ENCODE measurements around the gene VEPH1. TPM values are rescaled to one million over a fixed set of nuclear protein-coding genes. Genes with fewer than 3 reads are reported as not detected.
"Not testable (repeated sequence)": the region's sequence is repeated elsewhere in the genome, so short reads cannot be mapped to it uniquely, and the experiment has no call there.

The VEPH1 gene
- total RNA-seq, 4 donors from 2014 or later: 0.59 to 4.7 (median 2.7) TPM

DNA sequence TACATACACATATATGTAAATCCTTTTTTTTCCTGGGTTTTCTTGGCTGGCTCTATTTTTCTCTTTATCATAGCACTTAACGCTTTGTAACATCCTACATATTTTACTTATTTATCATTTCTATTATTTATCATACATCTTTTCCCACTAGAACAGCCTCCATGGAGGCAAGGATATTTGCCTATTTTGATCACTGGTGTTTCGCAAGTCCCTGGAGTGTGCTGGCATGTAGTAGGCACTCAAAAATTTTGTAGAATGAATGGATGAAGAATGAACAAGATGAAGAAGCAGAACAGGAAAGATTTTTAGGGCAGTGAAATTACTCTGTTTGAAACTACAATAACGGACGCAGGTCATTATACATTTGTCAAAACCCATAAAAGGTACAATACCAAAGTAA lies 149.6 kb downstream of the VEPH1 start:
- no peak for TF ChIP-seq POLR2A (IDR thresholded peaks at IDR 0.05)
- TF ChIP-seq, protein P1, sequence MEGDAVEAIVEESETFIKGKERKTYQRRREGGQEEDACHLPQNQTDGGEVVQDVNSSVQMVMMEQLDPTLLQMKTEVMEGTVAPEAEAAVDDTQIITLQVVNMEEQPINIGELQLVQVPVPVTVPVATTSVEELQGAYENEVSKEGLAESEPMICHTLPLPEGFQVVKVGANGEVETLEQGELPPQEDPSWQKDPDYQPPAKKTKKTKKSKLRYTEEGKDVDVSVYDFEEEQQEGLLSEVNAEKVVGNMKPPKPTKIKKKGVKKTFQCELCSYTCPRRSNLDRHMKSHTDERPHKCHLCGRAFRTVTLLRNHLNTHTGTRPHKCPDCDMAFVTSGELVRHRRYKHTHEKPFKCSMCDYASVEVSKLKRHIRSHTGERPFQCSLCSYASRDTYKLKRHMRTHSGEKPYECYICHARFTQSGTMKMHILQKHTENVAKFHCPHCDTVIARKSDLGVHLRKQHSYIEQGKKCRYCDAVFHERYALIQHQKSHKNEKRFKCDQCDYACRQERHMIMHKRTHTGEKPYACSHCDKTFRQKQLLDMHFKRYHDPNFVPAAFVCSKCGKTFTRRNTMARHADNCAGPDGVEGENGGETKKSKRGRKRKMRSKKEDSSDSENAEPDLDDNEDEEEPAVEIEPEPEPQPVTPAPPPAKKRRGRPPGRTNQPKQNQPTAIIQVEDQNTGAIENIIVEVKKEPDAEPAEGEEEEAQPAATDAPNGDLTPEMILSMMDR (IDR thresholded peaks at IDR 0.05): no peak
- WGBS, 2 donors: 94 to 95% methylated on average over 4 of the region's 4 CpGs
- no peak for DNase-seq (ENCODE audit: low spot score in 2 of 2)
- H3K4me3 ChIP-seq (ENCODE audit: low read depth, poor library complexity, severe bottlenecking): no peak overlapping the region
- intact Hi-C loops (cut with DNase I; ENCODE audit: low total_unique reads): no loop called here

- DNase-seq (ENCODE audit: low spot score in 2 of 2): no peak
- WGBS, 2 donors: 83 to 94% methylated on average over 1 of the region's 1 CpG
- H3K4me3 ChIP-seq (ENCODE audit: low read depth, poor library complexity, severe bottlenecking): no peak overlapping the region
- intact Hi-C loops (cut with DNase I; ENCODE audit: low total_unique reads): no loop called here
- no peak for TF ChIP-seq POLR2A (IDR thresholded peaks at IDR 0.05)
- TF ChIP-seq, protein P1 (IDR thresholded peaks at IDR 0.05): no peak
Measured at GRCh38 chr3:157351981-157352380, 151.2 kb downstream of the VEPH1 start.

- intact Hi-C loops (cut with DNase I; ENCODE audit: low total_unique reads); H3K4me3 ChIP-seq (ENCODE audit: low read depth, poor library complexity, severe bottlenecking); DNase-seq (ENCODE audit: low spot score in 2 of 2): not testable (repeated sequence)
- 84 to 89% methylated on average over 2 of the region's 2 CpGs for WGBS, 2 donors
Measured at GRCh38 chr3:157350651-157351050, 152.6 kb downstream of the VEPH1 start.

- 83 to 87% methylated on average over 3 of the region's 3 CpGs for WGBS, 2 donors
- DNase-seq (ENCODE audit: low spot score in 2 of 2); H3K4me3 ChIP-seq (ENCODE audit: low read depth, poor library complexity, severe bottlenecking); intact Hi-C loops (cut with DNase I; ENCODE audit: low total_unique reads): not testable (repeated sequence)
Measured at GRCh38 chr3:157348304-157349075, 154.7 kb downstream of the VEPH1 start.

- intact Hi-C loops (cut with DNase I; ENCODE audit: low total_unique reads): no loop called here
- no peak for TF ChIP-seq POLR2A (IDR thresholded peaks at IDR 0.05)
- TF ChIP-seq, protein P1 (IDR thresholded peaks at IDR 0.05): no peak
- DNase-seq (ENCODE audit: low spot score in 2 of 2): no peak
- H3K4me3 ChIP-seq (ENCODE audit: low read depth, poor library complexity, severe bottlenecking): no peak overlapping the region
- WGBS, 2 donors: 87 to 90% methylated on average over 12 of the region's 12 CpGs
Measured at GRCh38 chr3:157347577-157348303, 155.5 kb downstream of the VEPH1 start.

DNA sequence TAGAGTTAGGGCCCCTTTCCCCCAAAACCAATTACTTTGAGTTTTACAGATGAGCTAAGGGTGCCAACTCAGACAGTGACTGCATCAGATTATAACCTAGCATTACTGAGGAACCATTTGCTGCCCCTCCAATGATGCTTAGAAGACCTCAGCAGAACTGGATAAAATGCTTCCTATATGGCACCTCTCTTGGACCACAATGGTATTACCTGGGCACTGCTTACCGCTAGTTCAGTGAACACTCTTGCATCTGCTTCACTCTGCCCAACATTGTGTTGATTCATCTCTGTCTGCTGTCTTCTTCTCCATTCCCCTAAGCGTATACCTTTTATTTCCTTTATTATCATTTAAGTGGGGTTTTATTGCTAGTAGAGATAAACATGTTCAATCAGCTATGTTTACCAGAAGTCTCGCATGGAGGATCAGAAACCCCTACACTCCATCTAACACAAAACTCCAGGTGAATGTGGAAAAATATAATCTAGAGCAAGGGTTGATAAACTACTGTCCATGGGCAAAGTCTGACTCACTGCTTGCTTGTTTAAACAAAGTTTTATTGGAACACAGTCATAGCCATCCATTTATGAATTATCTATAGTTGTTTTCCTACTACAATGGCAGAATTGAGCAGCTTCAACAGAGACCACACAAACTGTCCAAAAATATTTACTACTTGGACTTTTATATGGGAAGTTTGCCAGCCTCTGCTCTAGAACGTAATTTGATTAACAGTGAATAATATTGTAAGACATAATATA lies 166.8 kb downstream of the VEPH1 start:
- intact Hi-C loops (cut with DNase I; ENCODE audit: low total_unique reads): no loop called here
- no peak for DNase-seq (ENCODE audit: low spot score in 2 of 2)
- no peak for TF ChIP-seq POLR2A (IDR thresholded peaks at IDR 0.05)
- TF ChIP-seq, protein P1 (IDR thresholded peaks at IDR 0.05): no peak
- no peak overlapping the region for H3K4me3 ChIP-seq (ENCODE audit: low read depth, poor library complexity, severe bottlenecking)
- 89 to 90% methylated on average over 4 of the region's 4 CpGs for WGBS, 2 donors

Data from lower leg skin (tissue), 4 donors.